Stimulated activated CD8-positive, alpha-beta memory T cell treated with anti-CD3 and anti-CD28 coated beads, Interleukin-7, amount 100 ng/mL, for 24 hours (primary cell): ENCODE results near the gene CLDN10.

Experiments used
- DNase-seq: peaks from one replicate; pipeline ENCODE4 v3.0.0-alpha.2; 2020; ENCODE audit warnings: low read depth

CLDN10 gene

GRCh38 chr13:95601906-95602305 lies 49.4 kb downstream of the CLDN10 start:
- DNase-seq, result no peak

- DNase-seq, result no peak
Measured at GRCh38 chr13:95603887-95604555, 51.5 kb downstream of the CLDN10 start.

- no peak for DNase-seq
Measured at GRCh38 chr13:95604556-95604915, 52.0 kb downstream of the CLDN10 start.

- DNase-seq, result no peak
Measured at GRCh38 chr13:95605448-95606125, 53.1 kb downstream of the CLDN10 start.

GRCh38 chr13:95607366-95607765 lies 54.8 kb downstream of the CLDN10 start:
- no peak for DNase-seq

- DNase-seq, result no peak
Measured at GRCh38 chr13:95608640-95609323, 56.3 kb downstream of the CLDN10 start.

GRCh38 chr13:95614641-95615245 lies 62.2 kb downstream of the CLDN10 start:
- DNase-seq, result no peak

GRCh38 chr13:95615539-95615938 lies 63.0 kb downstream of the CLDN10 start:
- DNase-seq, result no peak

- DNase-seq, result no peak
Measured at GRCh38 chr13:95620030-95620824, 67.7 kb downstream of the CLDN10 start.

GRCh38 chr13:95620825-95621498 lies 68.4 kb downstream of the CLDN10 start:
- no peak for DNase-seq

GRCh38 chr13:95623141-95623540 lies 70.6 kb downstream of the CLDN10 start:
- DNase-seq, result no peak

- DNase-seq, result no peak
Measured at GRCh38 chr13:95624020-95624419, 71.5 kb downstream of the CLDN10 start.

GRCh38 chr13:95626768-95627167 lies 74.2 kb downstream of the CLDN10 start:
- DNase-seq, result no peak

- DNase-seq, result no peak
Measured at GRCh38 chr13:95627590-95627989, 75.1 kb downstream of the CLDN10 start.

GRCh38 chr13:95628488-95628887 lies 76.0 kb downstream of the CLDN10 start:
- DNase-seq, result no peak

- DNase-seq, result no peak
Measured at GRCh38 chr13:95629071-95629470, 76.6 kb downstream of the CLDN10 start.
